ENCODE measurements around the gene MAN1A1. TPM values are rescaled to one million over a fixed set of nuclear protein-coding genes. Genes with fewer than 3 reads are reported as not detected.
A peak's percentile ranks its signal among the peaks of the same experiment; 100 is the strongest.

MAN1A1 gene
- total RNA-seq, 1 donor from 2014 or later = 116 TPM

DNA sequence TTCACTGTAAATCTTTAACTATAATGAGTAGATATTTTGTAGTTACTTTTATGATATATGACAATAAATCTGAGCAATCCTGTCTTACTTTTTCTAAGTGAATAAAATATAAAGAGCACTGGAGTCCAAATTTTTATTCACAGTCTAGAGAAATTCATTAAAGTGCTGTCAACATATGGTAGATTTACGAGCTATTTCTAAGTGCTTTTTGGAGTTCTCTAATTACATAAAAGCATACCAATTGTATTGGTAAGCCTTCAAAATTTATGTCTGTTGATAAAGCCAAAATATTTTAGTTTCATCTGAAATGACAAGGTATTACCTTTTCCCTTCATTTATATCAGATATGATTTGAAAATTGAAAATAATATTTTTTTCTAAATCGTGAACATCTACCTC lies 75.4 kb downstream of the MAN1A1 start:
- ATAC-seq (no peak), DNase-seq (ENCODE audit: low spot score) (no peak)

GRCh38 chr6:119273272-119274196 lies 76.0 kb downstream of the MAN1A1 start:
- ATAC-seq (peak; percentile 33), DNase-seq (ENCODE audit: low spot score) (no peak)

GRCh38 chr6:119270545-119270944 lies 79.0 kb downstream of the MAN1A1 start:
- no peak for DNase-seq (ENCODE audit: low spot score)
- no peak for ATAC-seq

- ATAC-seq = no peak
- no peak for DNase-seq (ENCODE audit: low spot score)
Observed at GRCh38 chr6:119269266-119270103, 80.1 kb downstream of the MAN1A1 start.

DNA sequence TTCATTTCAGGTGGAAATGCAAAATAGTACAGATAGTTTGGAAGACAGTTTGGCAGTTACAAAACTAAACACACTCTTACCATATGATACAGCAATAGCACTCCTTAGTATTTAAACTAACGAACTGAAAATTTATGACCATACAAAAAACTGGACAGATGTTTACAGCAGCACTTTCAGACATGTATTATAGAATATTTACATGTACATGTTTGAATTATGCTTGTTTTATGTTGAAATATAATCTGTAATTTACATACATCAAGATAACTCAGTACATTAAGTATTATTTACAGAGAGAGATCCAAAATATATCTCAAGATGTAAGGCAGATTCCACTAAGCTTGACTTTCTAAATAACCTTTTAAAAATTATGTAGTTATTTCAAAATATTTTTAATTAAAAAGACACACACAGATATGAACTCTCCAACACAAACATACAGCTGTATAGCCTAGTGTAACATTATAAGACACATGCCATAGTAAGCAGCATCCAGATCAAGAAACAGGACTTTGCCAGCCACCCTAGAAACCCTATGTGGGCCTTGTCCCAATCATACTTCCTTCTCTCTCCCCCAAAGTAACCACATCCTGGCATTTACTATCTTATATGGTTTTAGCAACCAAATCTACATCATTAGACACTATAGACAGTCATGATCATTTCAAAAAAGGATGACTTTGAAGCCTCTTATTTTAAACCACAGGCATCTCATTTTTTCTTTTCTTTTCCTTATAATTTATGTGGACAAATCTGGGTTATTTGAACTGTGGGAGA lies 82.2 kb downstream of the MAN1A1 start:
- DNase-seq (ENCODE audit: low spot score) (no peak), ATAC-seq (no peak)

- DNase-seq (ENCODE audit: low spot score) = no peak
- ATAC-seq = no peak
Observed at GRCh38 chr6:119264854-119265397, 84.6 kb downstream of the MAN1A1 start.

- DNase-seq (ENCODE audit: low spot score) = no peak
- ATAC-seq = no peak
Observed at GRCh38 chr6:119262612-119263011, 86.9 kb downstream of the MAN1A1 start.

GRCh38 chr6:119261944-119262284 lies 87.6 kb downstream of the MAN1A1 start:
- no peak for DNase-seq (ENCODE audit: low spot score)
- ATAC-seq = peak; percentile 74

DNA sequence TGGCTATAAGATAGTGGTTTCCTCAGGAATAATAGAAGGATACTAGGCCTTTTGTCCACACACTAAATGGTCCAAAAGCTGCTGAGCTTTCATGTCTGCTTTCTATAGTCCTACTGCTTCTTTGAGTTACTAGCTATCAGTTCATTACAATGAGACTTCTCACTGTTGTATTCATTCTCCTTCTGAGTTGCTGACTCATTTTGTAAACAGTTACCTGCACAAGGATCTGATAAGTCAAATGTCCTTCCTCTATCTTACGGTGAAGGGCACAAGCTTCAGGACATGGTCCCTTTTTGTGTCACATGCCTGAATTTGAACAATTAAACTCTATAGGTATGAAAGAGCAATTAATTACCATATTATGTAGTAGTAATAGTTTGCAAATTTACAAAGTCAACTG lies 90.5 kb downstream of the MAN1A1 start:
- DNase-seq (ENCODE audit: low spot score) = no peak
- no peak for ATAC-seq

- DNase-seq (ENCODE audit: low spot score) (no peak), ATAC-seq (no peak)
Observed at GRCh38 chr6:119257726-119258125, 91.8 kb downstream of the MAN1A1 start.

DNA sequence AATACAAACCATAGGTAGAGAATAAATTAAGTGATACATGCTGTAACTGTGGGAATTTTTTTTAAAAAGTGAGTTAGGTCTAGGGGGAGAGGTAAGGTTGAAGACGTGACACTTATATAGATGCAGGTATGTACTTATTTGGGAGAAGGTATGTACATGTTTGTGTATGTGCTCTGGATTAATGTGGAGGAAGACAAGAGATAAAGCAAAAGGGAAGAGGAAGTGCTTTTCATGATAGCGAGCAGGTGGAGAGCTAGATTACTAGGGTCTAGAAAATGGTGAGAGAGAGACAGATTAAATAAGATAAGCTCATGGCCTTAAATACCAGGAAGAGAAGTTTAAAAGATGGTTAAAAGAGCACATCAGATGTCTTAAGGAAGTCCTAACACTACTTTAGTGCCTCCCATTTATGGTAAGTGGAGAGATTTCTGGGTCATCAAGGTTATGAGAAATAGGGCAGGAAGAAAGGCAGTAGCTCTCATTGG lies 92.5 kb downstream of the MAN1A1 start:
- ATAC-seq = no peak
- DNase-seq (ENCODE audit: low spot score) = no peak

DNA sequence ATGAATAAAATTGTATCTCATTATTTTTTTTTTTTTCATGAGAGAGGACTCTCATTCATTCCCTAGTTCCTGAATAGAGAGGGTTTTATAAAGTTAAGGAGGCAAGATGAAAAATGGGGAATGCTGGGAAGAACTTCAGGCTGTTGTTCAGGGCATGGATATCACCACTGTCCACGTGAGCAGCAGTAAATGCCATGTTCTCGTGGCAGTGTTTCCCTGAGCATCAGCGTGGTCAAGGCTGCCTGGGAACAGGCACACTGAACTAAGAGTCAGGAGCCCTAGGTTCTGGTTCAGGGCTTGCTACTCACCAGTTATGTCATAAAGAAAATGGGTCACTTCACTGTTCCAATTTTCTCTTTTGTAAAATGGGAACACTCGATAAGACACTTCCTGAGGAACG lies 93.2 kb downstream of the MAN1A1 start:
- DNase-seq (ENCODE audit: low spot score) (no peak), ATAC-seq (no peak)

DNA sequence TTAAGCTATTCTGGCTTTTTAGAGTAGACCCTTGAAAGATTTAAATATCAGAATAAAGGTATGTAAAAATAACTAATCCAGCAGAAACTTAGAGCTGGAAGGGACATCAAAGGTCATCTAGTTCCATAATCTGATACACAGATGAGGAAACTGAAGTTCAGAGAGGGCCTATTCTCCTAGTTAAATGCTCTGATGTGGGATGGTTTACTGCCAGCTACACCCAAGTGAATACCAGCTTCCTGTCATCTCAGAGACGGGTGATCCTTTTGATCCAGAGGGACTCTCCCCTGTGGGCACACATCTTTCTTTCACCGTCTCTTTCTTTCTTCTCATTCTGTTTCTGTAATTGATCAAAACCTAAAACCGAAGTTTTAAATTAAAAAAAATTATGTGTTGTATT lies 94.1 kb downstream of the MAN1A1 start:
- ATAC-seq (no peak), DNase-seq (ENCODE audit: low spot score) (no peak)

DNA sequence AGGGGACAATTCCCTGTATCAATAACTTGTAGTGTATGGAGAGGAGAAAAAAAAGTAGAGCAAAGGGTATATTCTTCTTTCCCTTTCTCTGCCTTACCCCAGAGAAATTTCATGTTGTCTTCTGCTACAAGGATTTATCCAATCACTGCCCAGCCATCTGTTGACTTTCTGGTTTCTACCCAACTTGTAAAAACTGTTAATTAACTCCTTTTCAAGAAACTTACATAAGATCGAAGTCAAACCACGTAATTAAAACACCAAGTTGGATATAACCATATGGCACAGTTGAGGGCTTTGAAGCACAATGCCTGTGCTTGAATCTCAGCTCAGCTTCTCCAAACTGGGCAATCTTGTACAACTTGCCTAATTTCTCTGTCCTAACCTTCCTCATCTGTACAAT lies 99.5 kb downstream of the MAN1A1 start:
- DNase-seq (ENCODE audit: low spot score) (no peak), ATAC-seq (no peak)

- ATAC-seq (no peak), DNase-seq (ENCODE audit: low spot score) (no peak)
Observed at GRCh38 chr6:119249319-119249718, 100.2 kb downstream of the MAN1A1 start.

GRCh38 chr6:119247504-119247903 lies 102.1 kb downstream of the MAN1A1 start:
- no peak for ATAC-seq
- DNase-seq (ENCODE audit: low spot score) = no peak

DNA sequence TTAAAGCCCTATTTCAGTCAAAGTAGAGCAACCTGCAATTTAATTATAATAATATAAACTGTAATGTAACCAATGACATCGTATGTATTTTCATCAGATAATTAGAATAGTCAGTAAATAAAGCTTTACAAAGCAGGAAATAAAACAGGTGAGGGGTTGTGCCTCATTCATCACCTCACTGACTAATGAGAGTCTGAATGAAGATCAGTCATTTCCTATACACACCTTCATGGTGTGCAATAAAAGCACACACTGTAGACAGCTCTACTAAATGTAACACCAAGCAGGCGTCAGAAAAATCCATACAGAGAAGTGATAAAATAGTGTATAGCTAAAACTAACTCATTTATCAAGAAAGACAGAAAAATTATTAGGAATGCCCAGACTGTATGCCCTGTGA lies 105.9 kb downstream of the MAN1A1 start:
- DNase-seq (ENCODE audit: low spot score) (no peak), ATAC-seq (no peak)

DNA sequence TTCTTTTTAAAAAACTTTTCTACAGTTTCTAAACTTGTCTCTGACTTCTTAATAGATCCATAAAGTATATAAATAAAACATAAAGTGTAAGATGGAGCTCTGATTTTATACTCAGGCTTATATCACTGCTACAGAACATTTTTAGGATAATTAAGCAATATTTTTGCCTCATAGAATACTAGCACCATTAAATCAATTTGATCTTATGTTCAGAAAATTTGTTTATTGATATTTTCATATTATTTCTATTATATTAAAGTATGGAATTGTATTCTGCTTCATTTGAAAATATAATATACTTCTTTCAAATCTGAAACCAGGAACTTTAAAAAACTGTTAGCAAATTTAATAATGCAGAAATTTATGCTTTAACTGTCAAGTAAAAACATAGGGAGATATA lies 106.5 kb downstream of the MAN1A1 start:
- ATAC-seq = no peak

DNA sequence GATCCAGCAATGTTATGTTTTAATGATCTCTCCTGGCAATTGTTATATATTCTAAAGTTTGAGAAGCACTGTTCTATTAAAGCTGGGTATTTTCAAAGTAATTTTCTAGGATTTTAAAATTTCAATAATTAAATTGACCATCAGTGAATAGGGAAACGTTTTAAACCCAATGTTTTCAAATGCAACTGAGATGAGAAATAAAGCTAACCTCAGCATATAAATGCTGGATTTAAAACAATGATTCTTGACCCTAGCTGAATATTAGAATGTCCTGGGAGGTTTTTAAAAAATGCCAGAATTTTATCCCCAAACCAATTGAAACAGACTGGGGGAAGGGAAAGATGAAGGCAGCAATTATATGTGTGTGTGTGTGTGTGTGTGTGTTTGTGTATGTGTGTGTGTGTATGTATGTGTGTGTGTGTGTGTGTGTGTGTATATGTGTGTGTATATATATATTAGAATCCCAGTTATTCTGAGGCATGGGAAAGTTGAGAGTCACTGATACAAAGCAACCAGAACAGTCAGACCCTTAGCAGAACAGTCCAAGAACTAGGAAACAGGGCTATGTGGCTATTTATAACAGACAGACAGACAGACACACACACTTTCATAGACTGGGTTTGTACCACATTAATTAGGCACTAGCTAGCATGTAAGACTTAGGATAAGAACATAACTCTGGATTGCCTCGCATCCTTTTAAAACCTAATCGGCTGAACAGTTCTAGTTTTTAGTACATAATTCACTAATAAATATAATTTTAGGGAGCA lies 107.8 kb downstream of the MAN1A1 start:
- ATAC-seq (no peak), DNase-seq (ENCODE audit: low spot score) (no peak)

More for the DNA sequence above, 106.5 kb downstream of the MAN1A1 start:
- no peak for DNase-seq (ENCODE audit: low spot score)

- DNase-seq (ENCODE audit: low spot score) (no peak), ATAC-seq (peak; percentile 90)
Observed at GRCh38 chr6:119241111-119241465, 108.5 kb downstream of the MAN1A1 start.
